Motor neuron (in vitro differentiated cells): ENCODE results near the gene FLT1. TPM values are rescaled to one million over a fixed set of nuclear protein-coding genes. Genes with fewer than 3 reads are reported as not detected.

ENCODE experiments used
- ATAC-seq, 8 experiments: fragments of 200-7000 bp; cut with Tn5 transposase; replicated peaks in 6 of 8; 2 replicates each; pipeline ENCODE4 v1.8.0; 2021; ENCODE audit warnings: mild to moderate bottlenecking in 8 of 8, moderate library complexity in 8 of 8
- H3K27ac ChIP-seq, 2 donors: fragments of 250-450 bp; sonication (Bioruptor Pico); 2 replicates each; pipeline ENCODE4 v1.9.0; 2021; ENCODE audit warnings: antibody characterized with exemption in 2 of 2, mild to moderate bottlenecking in 2 of 2, moderate library complexity in 1 of 2
- H3K4me1 ChIP-seq, 2 donors: fragments of 250-450 bp; sonication (Bioruptor Pico); replicated peaks in 1 of 2; 2 replicates each; pipeline ENCODE4 v1.6.1; 2021; ENCODE audit warnings: antibody characterized with exemption in 2 of 2, mild to moderate bottlenecking in 2 of 2, moderate library complexity in 1 of 2
- H3K4me3 ChIP-seq, 5 donors: fragments of 250-450 bp; sonication (Bioruptor Pico); 2 replicates each; pipeline ENCODE4 v1.9.0; 2021; ENCODE audit warnings: antibody characterized with exemption in 5 of 5, mild to moderate bottlenecking in 5 of 5, moderate library complexity in 4 of 5
- WGBS, 10 experiments: fragments of 450-650 bp; shearing (Covaris generic); methylation state at CpG; one replicate each; pipeline ENCODE4 v1.0.0; 2022; 5-methylcytosine and 5-hydroxymethylcytosine counted together
- in situ Hi-C, 9 experiments: fragments of 400-800 bp; cut with MboI; loops; one replicate each; pipeline ENCODE4 v1.15.0; 2021; ENCODE audit warnings: low sequenced_read_pairs in 9 of 9, low pct_unique_long_range_greater_than_20kb in 2 of 9; ENCODE audit not compliant: unreplicated experiment in 9 of 9
- total RNA-seq, 8 experiments: library from RNA; unstranded; fragments of 300-600 nt; gene quantifications; 2 replicates each; pipeline versions ENCODE4 v1.2.3 to v1.2.4, GENCODE V29; 2022

The FLT1 gene
- total RNA-seq, 8 experiments from 2014 or later = 0.11 to 43.8 (median 0.88) TPM

GRCh38 chr13:28510066-28510465 lies 15.1 kb upstream of the FLT1 start:
- H3K27ac ChIP-seq = no peak overlapping the region
- peaks cover 0 to 5% of the 10 kb centered on the region in 2 donors for H3K4me1 ChIP-seq
- no peak for ATAC-seq
- in situ Hi-C loops = loop anchor here in 1 of 9 experiments (25.0 kb wide), 1 partner anchor 127 kb away; no protein-coding TSS in a partner anchor
- no peak overlapping the region for H3K4me3 ChIP-seq

- 48 to 95% (median 74%) methylated on average over 1 to 5 of the region's 7 CpGs; no CpG with 5 or more reads in 3 of the 10 experiments for WGBS, 10 experiments
- Histone ChIP-seq H3K4me3 (no peak overlapping the region), H3K4me1 (peaks cover 0 to 4% of the 10 kb centered on the region in 2 donors), H3K27ac (no peak overlapping the region)
- ATAC-seq = no peak
- in situ Hi-C loops = loop anchor here in 1 of 9 experiments (25.0 kb wide), 1 partner anchor 132 kb away; no protein-coding TSS in a partner anchor
These were observed 10.7 kb upstream of the FLT1 start for GRCh38 chr13:28505543-28506135.

- H3K27ac ChIP-seq = no peak overlapping the region
- in situ Hi-C loops = loop anchor here in 1 of 9 experiments (25.0 kb wide), 1 partner anchor 134 kb away; no protein-coding TSS in a partner anchor
- no peak overlapping the region for H3K4me3 ChIP-seq
- WGBS, 10 experiments = 0 to 90% (median 67%) methylated on average over 1 to 4 of the region's 6 CpGs; no CpG with 5 or more reads in 3 of the 10 experiments
- ATAC-seq = no peak
- H3K4me1 ChIP-seq = no peaks in the 10 kb centered on the region
These were observed 8.4 kb upstream of the FLT1 start for GRCh38 chr13:28503182-28503967.

GRCh38 chr13:28501547-28501946 lies 6.6 kb upstream of the FLT1 start:
- 0 to 100% (median 76%) methylated on average over 1 to 3 of the region's 6 CpGs; no CpG with 5 or more reads in 2 of the 10 experiments for WGBS, 10 experiments
- no peak overlapping the region for H3K27ac ChIP-seq
- H3K4me1 ChIP-seq = no peaks in the 10 kb centered on the region
- in situ Hi-C loops = loop anchor here in 1 of 9 experiments (25.0 kb wide), 1 partner anchor 136 kb away; no protein-coding TSS in a partner anchor
- ATAC-seq = peak in 1 of 8 experiments; percentile 44
- no peak overlapping the region for H3K4me3 ChIP-seq

- H3K4me3 ChIP-seq = no peak overlapping the region
- in situ Hi-C loops = loop anchor here in 1 of 9 experiments (25.0 kb wide), 2 partner anchors 138 to 162 kb away; no protein-coding TSS in a partner anchor
- 68 to 95% (median 82%) methylated on average over 3 to 5 of the region's 5 CpGs; no CpG with 5 or more reads in 1 of the 10 experiments for WGBS, 10 experiments
- H3K4me1 ChIP-seq = no peaks in the 10 kb centered on the region
- H3K27ac ChIP-seq = no peak overlapping the region
- peak in 3 of 8 experiments; percentile 40 to 75 (median 63) for ATAC-seq
These were observed 4.7 kb upstream of the FLT1 start for GRCh38 chr13:28499609-28500008.

GRCh38 chr13:28498481-28499115 lies 3.7 kb upstream of the FLT1 start:
- H3K4me1 ChIP-seq = peaks cover 7 to 8% of the 10 kb centered on the region in 2 donors
- WGBS, 10 experiments = 0 to 100% (median 74%) methylated on average over 1 to 14 of the region's 16 CpGs; no CpG with 5 or more reads in 2 of the 10 experiments
- in situ Hi-C loops = loop anchor here in 1 of 9 experiments (25.0 kb wide), 1 partner anchor 161 kb away; no protein-coding TSS in a partner anchor
- no peak overlapping the region for H3K27ac ChIP-seq
- no peak overlapping the region for H3K4me3 ChIP-seq
- ATAC-seq = no peak

GRCh38 chr13:28497143-28497876 lies 2.4 kb upstream of the FLT1 start:
- Histone ChIP-seq H3K27ac (no peak overlapping the region), H3K4me3 (no peak overlapping the region), H3K4me1 (peaks cover 8 to 10% of the 10 kb centered on the region in 2 donors)
- ATAC-seq = no peak
- in situ Hi-C loops = loop anchor here in 1 of 9 experiments (25.0 kb wide), 1 partner anchor 160 kb away; no protein-coding TSS in a partner anchor
- WGBS, 10 experiments = 53 to 93% (median 75%) methylated on average over 2 to 4 of the region's 4 CpGs

GRCh38 chr13:28496188-28496564 lies 1.2 kb upstream of the FLT1 start:
- no peak for ATAC-seq
- H3K27ac ChIP-seq = no peak overlapping the region
- no peak overlapping the region for H3K4me3 ChIP-seq
- in situ Hi-C loops = loop anchor here in 1 of 9 experiments (25.0 kb wide), 1 partner anchor 159 kb away; no protein-coding TSS in a partner anchor
- 33 to 100% (median 34%) methylated on average over 1 to 4 of the region's 10 CpGs; no CpG with 5 or more reads in 7 of the 10 experiments for WGBS, 10 experiments
- H3K4me1 ChIP-seq = peaks cover 8 to 10% of the 10 kb centered on the region in 2 donors

- no peak overlapping the region for H3K27ac ChIP-seq
- no peak for ATAC-seq
- peaks cover 8 to 10% of the 10 kb centered on the region in 2 donors for H3K4me1 ChIP-seq
- WGBS, 10 experiments = 3 to 40% (median 17%) methylated on average over 1 to 22 of the region's 33 CpGs; no CpG with 5 or more reads in 2 of the 10 experiments
- peak overlapping the region in 1 of 5 donors; percentile 31 for H3K4me3 ChIP-seq
- in situ Hi-C loops = loop anchor here in 1 of 9 experiments (25.0 kb wide), 1 partner anchor 158 kb away; no protein-coding TSS in a partner anchor
These were observed 735 bp upstream of the FLT1 start for GRCh38 chr13:28495538-28496187.

GRCh38 chr13:28494504-28494777 lies 487 bp downstream of the FLT1 start:
- Histone ChIP-seq H3K4me1 (peaks cover 8 to 10% of the 10 kb centered on the region in 2 donors), H3K4me3 (peak overlapping the region; percentile 19 to 31 (median 20)), H3K27ac (no peak overlapping the region)
- in situ Hi-C loops = loop anchor here in 1 of 9 experiments (25.0 kb wide), 1 partner anchor 157 kb away; no protein-coding TSS in a partner anchor
- 0% methylated on average over 1 of the region's 30 CpGs; no CpG with 5 or more reads in 9 of the 10 experiments for WGBS, 10 experiments
- peak; percentile 27 to 62 (median 42) for ATAC-seq

GRCh38 chr13:28493740-28494503 lies 1.0 kb downstream of the FLT1 start:
- Histone ChIP-seq H3K27ac (no peak overlapping the region), H3K4me1 (peaks cover 8 to 10% of the 10 kb centered on the region in 2 donors), H3K4me3 (peak overlapping the region in 2 of 5 donors; percentile 20 to 31)
- ATAC-seq = peak in 7 of 8 experiments; percentile 22 to 49 (median 36)
- 0 to 7% (median 2%) methylated on average over 2 to 18 of the region's 60 CpGs; no CpG with 5 or more reads in 4 of the 10 experiments for WGBS, 10 experiments
- in situ Hi-C loops = loop anchor here in 1 of 9 experiments (25.0 kb wide), 1 partner anchor 157 kb away; no protein-coding TSS in a partner anchor
